Thoracic aorta (tissue), 2 donors: ENCODE data around the gene NOXRED1. TPM values are rescaled to one million over a fixed set of nuclear protein-coding genes. Genes with fewer than 3 reads are reported as not detected.

ENCODE experiments used
- ATAC-seq: fragments of 150-250 bp; one replicate; pipeline ENCODE4 v1.8.0; 2017; ENCODE audit warnings: low read depth; ENCODE audit not compliant: insufficient number of reproducible peaks, low FRiP score
- DNase-seq: peaks from one replicate; pipeline ENCODE4 v3.0.0-alpha.2; 2020; ENCODE audit warnings: low spot score
- H3K27ac ChIP-seq, 2 donors: fragments of 200-600 bp; sonication (generic); 1 replicate in 1 of 2; 2 replicates in 1 of 2; pipeline ENCODE4 v1.5.1; 2016; ENCODE audit warnings: mild to moderate bottlenecking in 2 of 2, moderate library complexity in 2 of 2
- H3K27me3 ChIP-seq: fragments of 200-600 bp; sonication (generic); replicated peaks from 2 replicates; pipeline ENCODE4 v1.6.0; 2016; ENCODE audit warnings: mild to moderate bottlenecking; ENCODE audit not compliant: insufficient read depth
- H3K36me3 ChIP-seq: fragments of 200-600 bp; sonication (generic); one replicate; pipeline ENCODE4 v1.5.1; 2016
- H3K4me1 ChIP-seq, 2 donors: fragments of 200-600 bp; sonication (generic); 1 replicate in 1 of 2; 2 replicates in 1 of 2; pipeline versions ENCODE4 v1.5.1 to v1.6.0; 2016; ENCODE audit warnings: low read depth in 2 of 2, mild to moderate bottlenecking in 1 of 2; ENCODE audit not compliant: control insufficient read depth in 1 of 2
- H3K4me3 ChIP-seq: fragments of 200-600 bp; sonication (generic); 2 replicates; pipeline ENCODE4 v1.5.1; 2016; ENCODE audit warnings: mild to moderate bottlenecking
- H3K9me3 ChIP-seq: fragments of 200-600 bp; sonication (generic); 2 replicates; pipeline ENCODE4 v1.5.1; 2016
- total RNA-seq, 2 donors: library from RNA; depleted of rRNA; stranded (reverse); fragments of >200 nt; gene quantifications; one replicate each; pipeline versions ENCODE4 v1.1.0 to v1.2.3, GENCODE V29; 2016
- TF ChIP-seq, protein P1 (sequence below): fragments of 200-600 bp; sonication (generic); IDR thresholded peaks from one replicate; pipeline ENCODE4 v1.5.1; 2019; ENCODE audit warnings: antibody characterized with exemption

Gene NOXRED1
- total RNA-seq, 2 donors from 2014 or later = 0.92 TPM; not detected in 1

DNA sequence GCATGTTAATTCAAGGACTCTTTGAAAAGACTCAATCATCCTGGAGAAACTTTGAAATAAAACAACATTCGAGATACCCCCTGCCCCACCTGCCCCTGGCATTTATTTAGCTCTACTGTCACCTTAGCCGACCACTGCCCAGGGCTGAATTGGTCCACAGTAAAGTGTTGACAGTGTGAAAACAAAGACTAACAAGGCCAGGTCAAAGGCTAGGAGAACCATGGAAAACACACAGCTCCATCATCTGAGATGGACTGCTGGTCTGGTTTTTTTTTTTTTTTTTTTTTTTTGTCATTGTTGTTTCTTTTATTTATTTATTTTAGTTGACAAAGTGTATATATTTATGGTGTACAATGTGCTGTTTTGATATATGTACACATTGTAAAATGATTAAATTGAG lies 76.8 kb downstream of the NOXRED1 start:
- no peak overlapping the region for H3K4me3 ChIP-seq
- no peak for ATAC-seq
- no peaks in the 10 kb centered on the region for H3K4me1 ChIP-seq
- no peak for DNase-seq
- H3K27me3 ChIP-seq = no peaks in the 10 kb centered on the region
- H3K9me3 ChIP-seq = no peaks in the 10 kb centered on the region
- H3K27ac ChIP-seq = no peak overlapping the region
- TF ChIP-seq, protein P1, sequence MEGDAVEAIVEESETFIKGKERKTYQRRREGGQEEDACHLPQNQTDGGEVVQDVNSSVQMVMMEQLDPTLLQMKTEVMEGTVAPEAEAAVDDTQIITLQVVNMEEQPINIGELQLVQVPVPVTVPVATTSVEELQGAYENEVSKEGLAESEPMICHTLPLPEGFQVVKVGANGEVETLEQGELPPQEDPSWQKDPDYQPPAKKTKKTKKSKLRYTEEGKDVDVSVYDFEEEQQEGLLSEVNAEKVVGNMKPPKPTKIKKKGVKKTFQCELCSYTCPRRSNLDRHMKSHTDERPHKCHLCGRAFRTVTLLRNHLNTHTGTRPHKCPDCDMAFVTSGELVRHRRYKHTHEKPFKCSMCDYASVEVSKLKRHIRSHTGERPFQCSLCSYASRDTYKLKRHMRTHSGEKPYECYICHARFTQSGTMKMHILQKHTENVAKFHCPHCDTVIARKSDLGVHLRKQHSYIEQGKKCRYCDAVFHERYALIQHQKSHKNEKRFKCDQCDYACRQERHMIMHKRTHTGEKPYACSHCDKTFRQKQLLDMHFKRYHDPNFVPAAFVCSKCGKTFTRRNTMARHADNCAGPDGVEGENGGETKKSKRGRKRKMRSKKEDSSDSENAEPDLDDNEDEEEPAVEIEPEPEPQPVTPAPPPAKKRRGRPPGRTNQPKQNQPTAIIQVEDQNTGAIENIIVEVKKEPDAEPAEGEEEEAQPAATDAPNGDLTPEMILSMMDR = no peak
- peaks cover 18% of the 10 kb centered on the region for H3K36me3 ChIP-seq

DNA sequence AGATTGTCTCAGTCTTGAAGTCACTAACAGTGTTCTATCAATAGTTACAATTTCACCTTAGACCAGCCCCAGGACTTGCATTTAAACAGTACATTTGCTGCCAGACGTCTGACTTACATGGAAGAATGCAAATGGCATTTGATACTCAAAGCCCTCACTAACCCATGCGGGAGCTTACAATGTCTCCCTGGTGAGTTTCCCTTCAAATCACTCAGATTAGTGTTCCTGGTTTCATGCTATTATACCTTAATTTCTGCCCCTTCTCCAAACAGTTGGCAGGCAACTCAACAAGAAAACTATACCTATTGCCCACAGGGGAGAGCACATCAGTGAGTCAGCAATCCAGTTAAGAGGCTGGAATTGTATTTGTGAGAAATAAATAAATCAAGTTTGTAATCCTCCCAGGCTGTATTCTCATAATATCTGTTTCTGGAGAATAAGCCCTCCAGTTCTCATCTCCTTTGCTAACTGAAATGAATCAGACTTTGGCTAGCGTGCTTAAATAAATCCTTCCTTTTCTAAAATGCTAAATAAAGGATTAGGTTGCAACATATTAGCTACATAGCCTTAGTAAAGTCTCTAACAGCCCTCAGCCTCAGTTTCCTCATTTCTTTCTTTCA lies 78.8 kb downstream of the NOXRED1 start:
- H3K27ac ChIP-seq = no peak overlapping the region
- no peaks in the 10 kb centered on the region for H3K4me1 ChIP-seq
- H3K4me3 ChIP-seq = no peak overlapping the region
- no peaks in the 10 kb centered on the region for H3K9me3 ChIP-seq
- DNase-seq (no peak), ATAC-seq (no peak)
- peaks cover 29% of the 10 kb centered on the region for H3K36me3 ChIP-seq
- TF ChIP-seq, protein P1 = no peak
- H3K27me3 ChIP-seq = no peaks in the 10 kb centered on the region

Other genes with a start within 250 kb of the NOXRED1 start
- under 1 TPM in 1 of 2 donors, not detected in 1; under 0.01 TPM for gene TMEM63C, start 241.7 kb downstream of the NOXRED1 start, total RNA-seq
- gene NGB, start 152.3 kb downstream of the NOXRED1 start, total RNA-seq = not detected
- 10 to 100 TPM; 15.8 to 25.0 TPM for gene POMT2, start 102.6 kb downstream of the NOXRED1 start, total RNA-seq
- 10 to 100 TPM in 1 of 2 donors, 1 to 10 TPM in 1; 3.1 to 11.5 TPM for gene GSTZ1, start 102.5 kb downstream of the NOXRED1 start, total RNA-seq
- gene TMED8, start 46.4 kb downstream of the NOXRED1 start, total RNA-seq = 10 to 100 TPM; 10.0 to 12.0 TPM
- under 1 TPM in 1 of 2 donors, not detected in 1; 0.14 TPM for gene SAMD15, start 46.1 kb downstream of the NOXRED1 start, total RNA-seq
- gene VIPAS39, start 34.1 kb upstream of the NOXRED1 start, total RNA-seq = 10 to 100 TPM; 20.2 to 21.0 TPM
- gene AHSA1, start 34.6 kb upstream of the NOXRED1 start, total RNA-seq = 100 to 1,000 TPM in 1 of 2 donors, 10 to 100 TPM in 1; 77.7 to 128 TPM
- gene ISM2, start 75.3 kb upstream of the NOXRED1 start, total RNA-seq = not detected
- gene SPTLC2, start 193.1 kb upstream of the NOXRED1 start, total RNA-seq = 10 to 100 TPM; 22.6 to 25.3 TPM